Ureter (tissue), 1 donor: Measurements from ENCODE around the gene THAP9. TPM values are rescaled to one million over a fixed set of nuclear protein-coding genes. Genes with fewer than 3 reads are reported as not detected.
A peak's percentile ranks its signal among the peaks of the same experiment; 100 is the strongest.
"Not testable (repeated sequence)": the region's sequence is repeated elsewhere in the genome, so short reads cannot be mapped to it uniquely, and the experiment has no call there.

Source experiments
- DNase-seq: peaks from one replicate; pipeline ENCODE4 v3.0.0-alpha.2; 2020; ENCODE audit warnings: low spot score
- total RNA-seq: library from RNA; stranded (reverse); gene quantifications from one replicate; pipeline ENCODE4 v1.2.4, GENCODE V29; 2023
- donor health status: DM: yes; HTN: yes; CAD: no.

The THAP9 gene, protein sequence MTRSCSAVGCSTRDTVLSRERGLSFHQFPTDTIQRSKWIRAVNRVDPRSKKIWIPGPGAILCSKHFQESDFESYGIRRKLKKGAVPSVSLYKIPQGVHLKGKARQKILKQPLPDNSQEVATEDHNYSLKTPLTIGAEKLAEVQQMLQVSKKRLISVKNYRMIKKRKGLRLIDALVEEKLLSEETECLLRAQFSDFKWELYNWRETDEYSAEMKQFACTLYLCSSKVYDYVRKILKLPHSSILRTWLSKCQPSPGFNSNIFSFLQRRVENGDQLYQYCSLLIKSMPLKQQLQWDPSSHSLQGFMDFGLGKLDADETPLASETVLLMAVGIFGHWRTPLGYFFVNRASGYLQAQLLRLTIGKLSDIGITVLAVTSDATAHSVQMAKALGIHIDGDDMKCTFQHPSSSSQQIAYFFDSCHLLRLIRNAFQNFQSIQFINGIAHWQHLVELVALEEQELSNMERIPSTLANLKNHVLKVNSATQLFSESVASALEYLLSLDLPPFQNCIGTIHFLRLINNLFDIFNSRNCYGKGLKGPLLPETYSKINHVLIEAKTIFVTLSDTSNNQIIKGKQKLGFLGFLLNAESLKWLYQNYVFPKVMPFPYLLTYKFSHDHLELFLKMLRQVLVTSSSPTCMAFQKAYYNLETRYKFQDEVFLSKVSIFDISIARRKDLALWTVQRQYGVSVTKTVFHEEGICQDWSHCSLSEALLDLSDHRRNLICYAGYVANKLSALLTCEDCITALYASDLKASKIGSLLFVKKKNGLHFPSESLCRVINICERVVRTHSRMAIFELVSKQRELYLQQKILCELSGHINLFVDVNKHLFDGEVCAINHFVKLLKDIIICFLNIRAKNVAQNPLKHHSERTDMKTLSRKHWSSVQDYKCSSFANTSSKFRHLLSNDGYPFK
- 6.5 TPM for total RNA-seq

DNA sequence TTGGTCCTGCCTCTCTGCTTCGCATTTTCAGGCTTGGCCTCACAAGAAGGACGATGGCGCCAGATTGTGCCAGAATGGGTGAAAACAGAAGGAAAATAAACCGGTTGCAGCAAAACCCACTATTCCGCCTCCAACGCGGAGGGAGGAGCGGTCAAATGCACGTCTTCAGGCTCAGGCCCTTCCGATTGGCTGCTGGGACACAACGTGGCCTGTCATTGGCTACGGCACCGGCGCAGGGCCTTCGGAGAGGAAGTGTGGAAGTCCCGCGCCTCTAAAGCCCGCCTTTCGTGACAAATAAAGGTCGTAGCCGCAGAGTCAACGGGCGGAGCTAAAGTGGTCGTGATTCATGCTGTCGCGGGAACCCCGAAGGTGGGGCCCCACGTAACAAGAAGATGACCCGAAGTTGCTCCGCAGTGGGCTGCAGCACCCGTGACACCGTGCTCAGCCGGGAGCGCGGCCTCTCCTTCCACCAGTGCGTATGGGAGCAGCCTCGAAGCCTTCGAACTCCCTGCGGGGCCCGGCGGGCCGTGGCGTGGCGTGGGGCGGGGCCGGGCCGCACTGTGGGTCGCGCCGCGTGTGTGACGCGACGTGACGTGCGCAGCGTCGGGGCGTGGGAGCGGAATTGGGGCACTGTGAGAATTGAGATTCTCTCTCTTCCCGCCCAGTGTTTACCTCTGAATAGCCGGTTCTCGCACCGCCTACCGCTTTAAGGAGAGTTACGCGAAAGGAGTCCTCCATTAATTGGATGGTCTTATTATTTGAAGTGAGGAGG, at the start of gene THAP9:
Gene THAP9, plus strand, starts transcription at position 325 of the 772 bp plus-strand sequence. Its CDS starts 68 bp downstream, at position 393.
- DNase-seq: peak; percentile 98

DNA sequence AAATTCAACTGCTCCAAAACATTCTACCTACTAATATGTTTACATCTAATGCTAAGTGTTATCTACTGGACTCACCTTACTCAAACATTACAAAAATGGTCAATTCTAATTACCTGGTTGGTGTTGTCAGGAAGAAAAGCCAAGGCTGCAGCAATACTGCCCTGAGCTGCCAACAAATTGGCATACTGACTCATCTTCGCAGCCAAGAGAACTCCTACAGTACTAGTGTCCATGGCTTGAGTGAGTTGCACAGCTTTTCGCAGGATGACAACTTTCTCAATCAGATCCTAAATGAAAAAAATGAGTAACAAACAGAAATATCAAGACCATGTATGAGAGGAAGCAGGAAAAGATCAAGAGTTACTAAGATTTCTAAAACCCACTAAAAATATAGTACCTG, 49.2 kb upstream of the THAP9 start:
- DNase-seq: no peak

DNA sequence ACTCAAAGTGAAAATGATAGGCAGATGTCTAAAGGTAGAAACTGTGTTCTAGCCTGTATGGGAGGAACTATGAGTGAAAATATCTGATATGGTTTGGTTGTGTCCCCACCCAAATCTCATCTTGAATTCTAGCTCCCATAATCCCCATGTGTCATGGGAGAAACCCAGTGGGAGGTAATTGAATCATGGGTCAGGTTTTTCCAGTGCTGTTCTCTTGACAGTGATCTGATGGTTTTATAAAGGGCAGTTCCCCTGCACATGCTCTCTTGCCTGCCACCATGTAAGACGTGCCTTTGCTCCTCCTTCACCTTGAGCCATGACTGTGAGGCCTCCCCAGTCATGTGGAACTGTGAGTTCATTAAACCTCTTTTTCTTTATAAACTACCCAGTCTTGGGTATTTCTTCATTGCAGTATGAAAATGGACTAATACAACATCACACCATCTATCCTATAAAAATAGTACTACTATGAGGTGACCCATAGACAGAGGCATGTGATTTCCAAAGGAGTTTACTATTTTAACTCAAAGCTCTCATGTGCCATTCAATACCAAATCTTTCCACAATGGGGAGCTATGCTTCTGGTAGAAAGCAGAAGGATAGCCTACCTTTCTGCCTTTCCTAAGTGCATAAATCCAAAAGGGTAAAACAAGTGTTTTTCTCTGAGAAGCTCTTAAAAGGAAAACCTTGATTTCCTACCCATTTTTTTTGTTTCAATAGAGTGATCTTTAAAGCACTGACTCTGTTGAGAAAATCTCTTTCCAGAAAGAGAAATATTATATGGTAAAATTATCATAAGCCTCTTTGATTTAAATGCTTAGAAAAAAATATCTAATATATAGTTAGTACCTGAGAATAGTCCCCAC, 48.4 kb upstream of the THAP9 start:
- DNase-seq: no peak

DNA sequence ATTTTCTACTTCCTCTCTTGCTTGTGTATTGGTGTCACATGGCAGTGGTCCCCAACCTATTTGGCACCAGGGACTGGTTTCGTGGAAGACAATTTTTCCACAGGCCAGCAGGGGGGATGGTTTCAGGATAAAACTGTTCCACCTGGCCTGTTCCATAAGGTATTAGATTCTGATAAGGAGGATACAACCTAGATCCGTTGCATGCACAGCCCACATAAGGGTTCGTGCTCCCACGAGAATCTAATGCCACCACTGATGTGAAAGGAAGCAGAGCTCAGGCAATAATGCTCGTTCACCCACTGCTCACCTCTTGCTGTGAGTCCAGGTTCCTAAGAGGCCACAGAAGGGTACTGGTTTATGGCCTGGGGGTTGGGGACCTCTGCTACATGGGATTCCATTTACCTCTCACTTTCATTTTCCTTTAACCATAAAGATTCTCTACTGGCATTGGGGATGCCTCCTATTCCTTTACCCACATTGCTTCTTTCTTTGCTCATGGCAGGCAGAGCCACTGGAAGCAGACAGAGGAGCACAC, 47.7 kb upstream of the THAP9 start:
- no peak for DNase-seq

DNA sequence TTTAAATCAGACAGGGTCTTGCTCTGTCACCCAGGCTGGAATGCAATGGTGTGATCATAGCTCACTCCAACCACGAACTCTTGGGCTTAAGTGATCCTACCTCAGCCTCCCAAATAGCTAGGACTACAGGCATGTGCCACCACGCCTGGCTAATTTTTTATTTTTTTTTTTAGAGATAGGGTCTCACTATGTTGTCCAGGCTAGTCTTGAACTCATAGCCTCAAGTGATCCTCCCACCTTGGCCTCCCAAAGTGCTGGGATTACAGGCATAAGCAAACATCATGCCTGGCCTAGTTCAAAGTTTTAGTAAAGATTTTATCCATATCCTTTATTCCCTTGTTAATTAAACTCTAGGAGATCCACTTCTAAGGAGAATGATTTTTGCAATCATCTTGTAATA, 40.0 kb upstream of the THAP9 start:
- not testable (repeated sequence) for DNase-seq

DNA sequence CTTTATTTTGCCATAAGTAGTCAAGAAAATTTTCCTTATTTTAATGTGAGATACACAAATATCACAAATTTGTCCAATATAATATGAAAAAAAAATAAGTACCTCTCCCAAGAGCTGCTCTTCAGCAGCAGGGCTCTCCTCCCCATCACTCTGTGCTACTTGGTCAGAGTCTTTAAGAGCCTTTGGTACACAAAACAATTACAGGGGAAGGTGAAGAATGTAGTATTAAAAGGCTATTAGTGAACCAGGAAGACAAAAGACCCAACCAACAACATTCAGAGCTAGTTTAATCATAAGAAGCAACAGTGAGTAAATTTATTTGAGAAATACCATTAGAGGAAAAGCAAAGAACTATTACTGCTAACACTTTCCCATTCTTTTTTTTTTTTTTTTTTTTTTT, 39.0 kb upstream of the THAP9 start:
- no peak for DNase-seq

DNA sequence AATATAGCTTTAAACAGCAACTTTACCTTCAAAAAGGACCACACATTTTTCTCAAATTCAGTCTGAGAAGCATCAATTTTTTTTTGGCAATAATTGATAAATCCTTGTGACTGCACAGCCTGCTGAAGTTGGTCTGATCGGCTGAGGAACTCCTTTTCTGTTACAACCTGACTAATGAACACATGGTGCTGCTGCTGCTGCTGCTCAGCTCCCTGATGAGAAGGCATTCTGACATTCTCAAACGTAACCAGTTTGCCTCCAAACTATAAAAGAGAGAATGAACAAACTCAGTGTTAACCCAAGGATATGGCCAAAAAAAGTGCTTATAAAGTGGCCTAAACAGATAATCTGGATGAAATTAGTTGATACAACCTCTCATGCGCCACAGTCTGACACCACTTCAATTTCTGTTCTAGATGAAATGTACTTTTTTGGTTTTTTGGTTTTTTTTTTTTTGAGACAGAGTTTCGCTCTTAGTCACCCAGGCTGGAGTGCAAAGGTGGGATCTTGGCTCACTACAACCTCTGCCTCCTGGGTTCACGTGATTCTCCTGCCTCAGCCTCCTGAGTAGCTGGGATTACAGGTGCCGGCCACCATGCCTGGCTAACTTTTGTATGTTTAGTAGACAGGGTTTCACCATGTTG, 36.1 kb upstream of the THAP9 start:
- no peak for DNase-seq

DNA sequence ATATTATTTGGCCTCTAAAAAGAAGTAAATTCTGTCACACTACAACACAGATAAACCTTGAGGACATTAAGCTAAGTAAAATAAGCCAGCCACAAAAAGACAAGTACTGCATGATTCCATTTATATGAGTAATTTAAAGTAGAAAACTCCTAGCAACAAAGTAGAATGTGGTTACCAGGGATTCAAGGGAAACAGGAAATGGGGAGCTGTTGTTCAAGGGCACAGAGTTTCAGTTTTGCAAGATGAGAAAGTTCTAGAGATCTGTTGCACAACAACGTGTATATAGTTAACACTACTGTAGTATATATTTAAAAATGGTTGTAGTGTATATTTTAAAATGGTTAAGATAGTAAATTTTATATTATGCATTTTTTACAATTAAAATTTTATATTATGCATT, 34.9 kb upstream of the THAP9 start:
- no peak for DNase-seq

DNA sequence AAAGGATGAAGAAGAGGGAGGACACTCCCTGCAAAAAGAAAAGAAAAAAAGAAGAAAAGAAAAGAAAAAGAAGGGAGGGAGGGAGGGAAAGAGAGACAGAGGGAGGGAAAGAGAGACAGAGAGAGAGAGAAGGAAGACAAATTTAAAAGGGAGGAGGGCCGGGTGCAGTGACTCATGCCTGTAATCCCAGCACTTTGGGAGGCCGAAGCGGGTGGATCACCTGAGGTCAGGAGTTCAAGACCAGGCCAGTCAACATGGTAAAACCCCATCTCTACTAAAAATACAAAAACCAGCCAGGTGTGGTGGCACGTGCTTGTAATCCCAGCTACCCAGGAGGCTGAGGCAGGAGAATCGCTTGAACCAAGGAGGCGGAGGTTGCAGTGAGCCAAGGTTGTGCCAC, 34.5 kb upstream of the THAP9 start:
- DNase-seq: not testable (repeated sequence)

DNA sequence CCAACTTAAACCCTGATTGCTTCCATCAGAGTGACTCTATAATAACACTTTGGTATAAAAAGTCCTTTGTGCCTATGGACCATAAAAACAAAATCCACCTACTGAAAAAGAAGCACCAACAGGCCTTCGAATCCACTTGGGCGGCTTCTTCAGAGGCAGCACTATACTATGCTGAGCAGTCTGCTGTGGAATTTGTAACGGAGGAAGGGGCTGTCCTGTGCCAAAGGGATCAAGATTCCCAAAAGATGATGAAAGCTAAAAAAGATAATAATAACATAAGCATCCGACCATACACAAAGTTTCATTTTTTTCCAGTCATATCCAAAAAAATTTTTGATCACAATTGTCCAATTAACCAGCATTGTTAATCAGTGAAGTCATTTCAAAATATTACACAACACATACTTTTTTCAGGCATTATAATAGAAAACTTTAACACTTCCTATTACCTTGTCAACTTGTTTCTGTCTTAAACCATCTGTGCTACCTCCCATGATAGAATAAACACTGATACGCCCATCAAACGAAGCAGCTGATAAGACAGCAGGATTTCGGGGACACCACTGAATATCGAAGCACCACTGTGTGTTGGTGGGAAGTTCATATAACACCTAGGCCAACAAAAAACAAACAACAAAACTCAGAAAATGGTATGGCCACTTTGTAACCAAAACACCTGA, 33.7 kb upstream of the THAP9 start:
- DNase-seq: no peak

DNA sequence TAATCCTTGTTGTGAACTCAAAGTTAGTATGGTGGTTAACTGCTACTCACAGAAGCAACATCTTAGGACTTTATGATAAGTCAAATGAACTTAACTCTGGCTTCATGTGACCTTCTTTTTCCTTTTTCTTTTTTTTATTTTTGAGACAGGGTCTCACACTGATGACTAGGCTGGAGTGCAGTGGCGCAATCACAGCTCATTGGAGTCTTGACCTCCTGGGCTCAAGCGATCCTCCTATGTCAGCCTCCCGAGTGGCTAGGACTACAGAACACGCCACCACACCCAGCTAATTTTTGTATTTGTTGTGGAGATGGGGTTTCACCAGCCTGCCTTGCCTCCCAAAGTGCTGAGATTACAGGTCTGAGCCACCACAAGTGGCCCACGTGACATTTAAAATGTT, 32.0 kb upstream of the THAP9 start:
- DNase-seq: no peak

DNA sequence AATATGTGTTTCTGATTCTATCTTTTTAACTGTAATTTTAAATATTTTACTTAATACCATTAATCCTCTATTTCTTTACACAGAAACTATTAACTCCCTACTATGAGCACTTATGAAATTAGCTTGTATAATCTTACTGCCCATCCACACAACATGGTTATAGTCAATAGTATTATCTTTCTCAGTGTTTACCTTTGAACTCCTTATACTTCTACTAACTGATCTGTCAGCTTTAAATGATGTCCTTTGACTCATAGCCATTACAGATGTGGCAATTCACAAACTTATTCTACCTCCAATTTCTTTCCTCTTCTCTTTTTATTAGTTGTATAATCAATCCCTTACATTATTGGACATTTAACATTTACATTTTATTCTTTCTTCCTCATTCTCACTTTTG, 15.1 kb upstream of the THAP9 start:
- no peak for DNase-seq

DNA sequence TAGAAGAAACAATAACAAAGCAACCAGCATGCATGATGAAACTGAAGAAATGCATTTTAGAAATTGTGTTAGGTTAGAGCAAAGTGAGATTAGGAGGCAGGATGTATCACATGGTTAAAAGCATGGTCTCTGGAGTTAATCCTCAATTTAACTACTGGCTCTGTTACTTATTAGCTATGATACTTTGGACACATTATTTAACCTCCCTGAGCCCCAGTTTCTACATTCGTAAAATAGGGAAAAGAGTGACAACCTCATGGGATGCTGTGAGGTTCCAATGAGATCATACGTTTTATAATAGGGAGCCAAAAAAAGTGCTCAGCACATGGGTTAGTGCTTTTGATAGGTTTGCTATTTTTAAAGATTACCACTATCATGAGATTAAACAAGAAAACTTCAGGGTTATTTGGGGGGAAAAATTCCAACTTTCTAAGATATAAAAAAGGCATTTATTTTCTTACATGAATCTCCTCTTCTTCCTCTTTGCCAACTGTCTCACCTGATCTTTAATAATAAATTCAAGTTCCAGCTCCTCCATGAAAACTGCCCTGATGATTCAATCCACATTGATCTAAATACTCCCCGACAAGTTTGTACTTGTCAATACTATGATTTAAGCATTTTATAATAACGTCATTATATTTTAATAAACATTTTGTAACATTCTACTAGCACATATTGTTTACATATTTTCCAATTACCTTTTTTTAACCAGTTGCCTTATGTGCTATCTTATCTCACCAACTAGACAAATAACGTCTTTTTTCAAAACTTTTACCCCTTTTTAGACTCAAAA, 14.2 kb upstream of the THAP9 start:
- DNase-seq: no peak

DNA sequence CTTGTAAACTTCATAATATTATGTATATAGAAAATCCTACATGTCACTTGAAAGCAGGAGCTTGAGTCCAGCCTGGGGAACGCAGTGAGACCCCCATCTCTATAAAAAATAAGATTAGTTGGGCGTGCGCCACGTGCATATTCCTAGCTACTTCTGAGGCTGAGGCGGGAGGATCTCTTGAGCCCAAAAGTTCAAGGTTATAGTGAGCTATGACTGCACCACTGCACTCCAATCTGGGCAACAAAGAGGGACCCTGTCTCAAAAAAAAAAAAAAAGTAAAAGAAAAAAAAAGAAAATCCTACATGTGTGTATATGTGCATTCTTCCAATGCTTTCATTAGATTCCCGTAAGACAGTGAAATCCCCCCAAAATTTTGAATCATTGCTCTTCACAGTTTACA, 11.2 kb upstream of the THAP9 start:
- DNase-seq: no peak

DNA sequence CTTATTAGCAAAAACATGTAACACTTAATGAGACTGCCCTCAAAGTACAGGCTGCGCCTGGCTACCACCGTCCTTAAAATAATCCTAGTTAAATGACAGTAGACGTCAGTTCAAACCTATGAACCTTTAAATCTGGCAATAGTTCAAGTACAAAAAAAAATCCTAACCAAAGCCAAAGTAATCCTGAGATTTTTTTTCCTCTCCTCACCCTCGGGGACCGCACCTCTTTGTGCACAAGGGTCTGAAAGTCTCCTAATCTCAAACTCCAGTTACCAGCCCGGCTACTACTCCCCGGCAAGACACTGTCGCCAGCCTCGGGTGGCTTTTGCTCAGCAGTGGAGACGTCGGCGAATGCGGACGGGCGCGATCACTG, 10.0 kb upstream of the THAP9 start:
- DNase-seq: no peak

DNA sequence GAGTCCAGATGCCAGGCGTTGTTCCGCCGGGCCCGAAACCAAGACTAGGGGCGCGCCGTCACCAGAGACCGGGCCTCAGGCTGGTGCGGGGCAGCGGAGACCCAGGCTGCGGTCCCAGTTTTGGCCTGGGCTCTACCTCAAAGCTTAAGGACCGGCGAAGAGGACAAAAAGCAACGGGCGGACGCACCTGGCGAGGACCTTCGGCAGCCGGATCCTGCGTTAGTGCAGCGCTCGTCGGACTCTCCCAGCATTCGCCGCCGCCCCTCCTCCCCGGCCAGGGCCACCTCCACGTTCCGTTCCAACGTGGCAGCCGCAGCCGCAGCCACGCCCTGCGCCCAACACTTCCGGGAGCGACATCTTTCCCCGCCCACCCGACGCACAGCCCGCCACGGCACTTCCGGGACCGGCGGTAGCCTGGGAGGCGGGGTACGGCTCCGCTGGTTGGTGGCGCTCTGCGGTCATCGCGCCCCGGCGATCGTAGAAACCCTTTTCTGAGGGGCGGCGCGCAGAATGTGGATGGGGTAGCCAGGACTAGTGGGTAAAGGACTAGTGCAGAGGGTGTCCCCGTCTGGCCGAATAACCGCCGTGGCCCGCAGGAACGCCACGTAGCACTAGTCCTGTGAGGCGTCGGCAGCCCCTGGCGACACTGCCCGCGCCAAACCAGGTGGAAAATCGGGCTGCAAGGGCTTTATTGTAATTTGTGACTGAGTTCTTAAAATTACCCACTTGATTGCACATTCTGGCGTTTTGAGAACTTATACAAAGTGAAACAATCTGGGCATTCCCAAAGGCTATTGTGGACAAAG, 9.4 kb upstream of the THAP9 start, which contains the start of gene SEC31A:
Gene SEC31A, minus strand, starts transcription at position 253 of the 806 bp plus-strand sequence. CDS start 9,217 bp downstream, outside the sequence.
- DNase-seq: peak; percentile 97

DNA sequence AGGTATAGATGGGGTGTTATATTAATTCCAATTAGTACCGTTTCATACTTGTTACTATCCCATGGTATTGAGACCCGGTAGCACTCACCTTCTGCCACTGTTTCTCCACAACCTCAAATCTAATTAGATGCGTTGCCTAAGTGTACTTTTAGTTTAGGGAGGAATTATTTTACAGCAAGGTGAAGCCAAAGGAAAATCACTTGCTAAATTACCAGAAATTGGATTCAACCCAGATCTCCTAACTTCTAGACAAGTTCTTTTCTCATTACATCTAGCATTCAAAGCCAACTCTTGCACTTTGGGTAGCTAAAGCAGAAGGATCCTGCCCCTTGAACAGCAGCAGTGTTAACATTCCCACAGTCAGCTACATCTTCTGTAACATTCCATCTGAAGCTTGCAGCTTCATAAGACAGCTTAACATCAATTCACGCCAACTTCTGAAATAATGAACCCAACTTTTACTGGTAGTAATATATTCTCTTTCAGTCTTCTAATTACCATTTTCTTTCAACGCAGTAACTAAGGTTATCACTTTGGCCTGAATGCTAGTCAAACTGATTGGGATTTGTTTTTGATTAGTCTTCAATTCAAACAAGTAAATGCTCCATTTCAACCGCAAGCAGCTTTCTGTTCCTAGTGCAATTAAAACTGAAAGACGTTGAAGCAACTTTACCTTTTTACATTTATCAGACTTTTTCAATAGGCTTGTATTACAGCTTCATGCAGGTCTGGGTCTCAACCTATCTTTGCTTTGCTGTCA, 8.6 kb upstream of the THAP9 start:
- DNase-seq: no peak
